IMR-90 (cell line): ENCODE results near the gene ASCL5. TPM values are rescaled to one million over a fixed set of nuclear protein-coding genes. Genes with fewer than 3 reads are reported as not detected.

Source experiments
- ATAC-seq: fragments of 200-7000 bp; cut with Tn5 transposase; 2 replicates; pipeline ENCODE4 v1.9.1; 2020; ENCODE audit warnings: low read depth, mild to moderate bottlenecking, moderate library complexity
- BruUV-seq: library from RNA; stranded (reverse); fragments of 400-500 nt; replicated peaks from 2 replicates; lab custom pipeline; 2021; lab: Mats Ljungman, UMichigan
- CTCF ChIA-PET: fragments of 300-600 bp; formaldehyde crosslinking; extraction: SDS; loops from one replicate; lab custom pipeline; 2021; ENCODE audit warnings: antibody characterized with exemption; lab: Yijun Ruan, JAX
- POLR2A ChIA-PET: fragments of 300-600 bp; sonication (Branson Sonifier 250); formaldehyde crosslinking; loops from one replicate; lab custom pipeline; 2022; ENCODE audit warnings: antibody characterized with exemption; ENCODE audit not compliant: unreplicated experiment; lab: Charles Lee
- DNase-seq: peaks from one replicate; pipeline ENCODE4 v3.0.0; 2013
- H2AFZ ChIP-seq: replicated peaks from 2 replicates; pipeline ENCODE3; 2013; ENCODE audit warnings: low read length, mild to moderate bottlenecking; ENCODE audit not compliant: poor library complexity
- H2AK5ac ChIP-seq: 2 replicates; pipeline ENCODE4 v1.6.1; 2013; ENCODE audit warnings: low read depth, low read length, inconsistent platforms
- H2AK9ac ChIP-seq: replicated peaks from 2 replicates; pipeline ENCODE3; 2013; ENCODE audit warnings: mild to moderate bottlenecking, low read depth, low read length, moderate library complexity; ENCODE audit not compliant: poor library complexity
- H2BK120ac ChIP-seq: 2 replicates; pipeline ENCODE4 v1.6.1; 2013; ENCODE audit warnings: low read depth, low read length, inconsistent platforms
- H2BK15ac ChIP-seq: 3 replicates; pipeline ENCODE4 v1.6.1; 2013; ENCODE audit warnings: low read depth, low read length, inconsistent platforms
- H2BK20ac ChIP-seq: 2 replicates; pipeline ENCODE4 v1.6.1; 2013; ENCODE audit warnings: low read depth, mild to moderate bottlenecking, inconsistent platforms, low read length, moderate library complexity
- H2BK5ac ChIP-seq: 2 replicates; pipeline ENCODE4 v1.6.1; 2013; ENCODE audit warnings: mild to moderate bottlenecking, low read depth, low read length, inconsistent platforms; ENCODE audit not compliant: poor library complexity, severe bottlenecking
- H3K14ac ChIP-seq: replicated peaks from 2 replicates; pipeline ENCODE4 v1.6.1; 2013; ENCODE audit warnings: low read depth, low read length, inconsistent platforms
- H3K18ac ChIP-seq: 2 replicates; pipeline ENCODE4 v1.6.1; 2013; ENCODE audit warnings: low read depth, low read length, control low read depth
- H3K23ac ChIP-seq: 2 replicates; pipeline ENCODE4 v1.6.1; 2013; ENCODE audit warnings: low read depth, low read length, inconsistent platforms
- H3K27ac ChIP-seq: 2 replicates; pipeline ENCODE4 v1.5.1; 2013; ENCODE audit warnings: mild to moderate bottlenecking, control low read depth, low read length; ENCODE audit not compliant: insufficient read depth
- H3K27me3 ChIP-seq: 2 replicates; pipeline ENCODE4 v1.6.1; 2013; ENCODE audit warnings: low read length; ENCODE audit not compliant: control insufficient read depth, insufficient read depth
- H3K36me3 ChIP-seq: 2 replicates; pipeline ENCODE4 v1.6.1; 2013; ENCODE audit warnings: low read length, mixed read lengths; ENCODE audit not compliant: control insufficient read depth, insufficient read depth
- H3K4ac ChIP-seq: 2 replicates; pipeline ENCODE4 v1.6.1; 2013; ENCODE audit warnings: low read depth, low read length, inconsistent platforms
- H3K4me1 ChIP-seq: 2 replicates; pipeline ENCODE4 v1.6.1; 2013; ENCODE audit warnings: low read length, mixed read lengths; ENCODE audit not compliant: control insufficient read depth, insufficient read depth
- H3K4me2 ChIP-seq: 2 replicates; pipeline ENCODE4 v1.6.1; 2013; ENCODE audit warnings: low read depth, mild to moderate bottlenecking, control low read depth, low read length, moderate library complexity
- H3K4me3 ChIP-seq: 2 replicates; pipeline ENCODE4 v1.5.1; 2013; ENCODE audit warnings: low read depth, mild to moderate bottlenecking, control low read depth, low read length, moderate library complexity; ENCODE audit not compliant: insufficient read depth
- H3K56ac ChIP-seq: 2 replicates; pipeline ENCODE4 v1.6.1; 2013; ENCODE audit warnings: low read length, inconsistent platforms; ENCODE audit not compliant: insufficient read depth; ENCODE audit errors: extremely low read depth
- H3K79me1 ChIP-seq, 2 experiments: 2 replicates each; pipeline ENCODE4 v1.6.1; 2013; ENCODE audit warnings: low read length in 2 of 2, inconsistent platforms in 1 of 2, low read depth in 1 of 2
- H3K9ac ChIP-seq: 2 replicates; pipeline ENCODE4 v1.6.1; 2013; ENCODE audit warnings: low read depth, low read length, control low read depth
- H3K9me1 ChIP-seq: 2 replicates; pipeline ENCODE4 v1.6.1; 2013; ENCODE audit warnings: low read length, inconsistent platforms; ENCODE audit not compliant: insufficient read depth
- H3K9me3 ChIP-seq: 2 replicates; pipeline ENCODE4 v1.6.1; 2013; ENCODE audit warnings: low read length; ENCODE audit not compliant: control insufficient read depth, insufficient read depth
- H4K20me1 ChIP-seq: 2 replicates; pipeline ENCODE4 v1.6.1; 2013; ENCODE audit warnings: low read length, inconsistent platforms; ENCODE audit not compliant: insufficient read depth
- H4K5ac ChIP-seq: 2 replicates; pipeline ENCODE4 v1.6.1; 2013; ENCODE audit warnings: mild to moderate bottlenecking, low read depth, low read length, control low read depth
- H4K8ac ChIP-seq, 2 experiments: 2 replicates each; pipeline ENCODE4 v1.6.1; 2013; ENCODE audit warnings: low read depth in 2 of 2, low read length in 2 of 2, control low read depth in 1 of 2, inconsistent platforms in 1 of 2
- H4K91ac ChIP-seq: 2 replicates; pipeline ENCODE4 v1.6.1; 2013; ENCODE audit warnings: low read depth, low read length, inconsistent platforms; ENCODE audit not compliant: insufficient read depth
- CHD1 ChIP-seq: IDR thresholded peaks from 2 replicates; pipeline ENCODE4 v1.6.1; 2012; ENCODE audit warnings: low read depth, low read length, improper control_type of control experiment
- WGBS, 2 experiments: methylation state at CpG; one replicate each; pipeline versions ENCODE4 v1.1.5 to v1.1.7; 2013; ENCODE audit warnings: missing lambda C conversion rate in 2 of 2; ENCODE audit not compliant: insufficient read length in 1 of 2; ENCODE audit errors: extremely low coverage in 2 of 2; 5-methylcytosine and 5-hydroxymethylcytosine counted together
- dilution Hi-C: fragments of 300-500 bp; cut with HindIII; formaldehyde crosslinking; loops from one replicate; pipeline ENCODE4 v1.14.3; 2018; ENCODE audit warnings: low sequenced_read_pairs; ENCODE audit not compliant: unreplicated experiment
- in situ Hi-C: fragments of 300-500 bp; cut with MboI; formaldehyde crosslinking; loops from 3 replicates; pipeline ENCODE4 v1.14.3; 2019; ENCODE audit warnings: low sequenced_read_pairs, inconsistent platforms, mixed read lengths
- intact Hi-C: fragments of 100-400 bp; cut with micrococcal nuclease; formaldehyde crosslinking; loops from 2 replicates; pipeline ENCODE4 v1.10.0; 2022
- polyA plus RNA-seq, 3 experiments: library from polyadenylated mRNA; depleted of rRNA; stranded (reverse); fragments of >200 nt; gene quantifications; 2 replicates each; pipeline ENCODE4 v1.2.3, GENCODE V29; 2012; ENCODE audit warnings: low replicate concordance in 1 of 3
- total RNA-seq: library from RNA; depleted of rRNA; stranded (reverse); fragments of >200 nt; gene quantifications from 2 replicates; pipeline ENCODE4 v1.2.3, GENCODE V29; 2012

ASCL5 gene
- total and polyA plus RNA-seq, 2 of the 4 experiments (the other 2 are of a cell fraction) = not detected

- Histone ChIP-seq H3K4me2 (no peak overlapping the region), H2BK5ac (no peak overlapping the region), H4K91ac (no peak overlapping the region), H3K4me3 (no peak overlapping the region), H3K4me1 (no peaks in the 10 kb centered on the region), H4K5ac (no peak overlapping the region), H3K9ac (no peak overlapping the region), H2BK120ac (no peak overlapping the region), H3K9me3 (no peaks in the 10 kb centered on the region), H2AK9ac (no peak overlapping the region), H2AK5ac (no peak overlapping the region), H3K4ac (no peak overlapping the region), H3K9me1 (no peaks in the 10 kb centered on the region), H4K20me1 (no peaks in the 10 kb centered on the region), H3K14ac (no peak overlapping the region), H3K18ac (no peak overlapping the region), H2AFZ (no peak overlapping the region), H3K79me1 (no peaks in the 10 kb centered on the region), H2BK15ac (no peak overlapping the region), H3K36me3 (no peaks in the 10 kb centered on the region), H3K27me3 (peaks cover 53% of the 10 kb centered on the region), H4K8ac (no peak overlapping the region), H3K23ac (no peak overlapping the region), H3K27ac (no peak overlapping the region), H3K56ac (no peak overlapping the region), H2BK20ac (no peak overlapping the region)
- 0% methylated on average over 1 of the region's 3 CpGs; no CpG with 5 or more reads in 1 of the 2 experiments for WGBS, 2 experiments
- BruUV-seq = no TSS peak
- intact Hi-C loops = loop anchor here (10.0 kb wide), 1 partner anchor 101 kb away; no protein-coding TSS in a partner anchor
- CTCF ChIA-PET = no interaction called here
- no peak for DNase-seq
- dilution Hi-C loops = no loop called here
- in situ Hi-C loops = loop anchor here (10.0 kb wide), 1 partner anchor 141 kb away; no protein-coding TSS in a partner anchor
- no peak for ATAC-seq
- no peak for TF ChIP-seq CHD1
- POLR2A ChIA-PET = no interaction called here
Observed at GRCh38 chr1:201083741-201084140, 43.2 kb downstream of the ASCL5 start.
